MCF 10A (cell line): ENCODE results near the gene TRIM25. TPM values are rescaled to one million over a fixed set of nuclear protein-coding genes. Genes with fewer than 3 reads are reported as not detected.
A peak's percentile ranks its signal among the peaks of the same experiment; 100 is the strongest.

Experiments
- BruUV-seq: library from RNA; stranded (reverse); fragments of 400-500 nt; replicated peaks from 2 replicates; lab custom pipeline; 2021; lab: Mats Ljungman, UMichigan
- CTCF ChIA-PET: fragments of 300-600 bp; sonication (Branson Sonifier 250); formaldehyde crosslinking; extraction: SDS; loops from one replicate; lab custom pipeline; 2021; ENCODE audit warnings: antibody characterized with exemption, inconsistent platforms; lab: Yijun Ruan, JAX
- POLR2A ChIA-PET: fragments of 300-600, 350-650 bp; sonication (Branson Sonifier 250); formaldehyde crosslinking; extraction: SDS; loops from one replicate; lab custom pipeline; 2020; ENCODE audit warnings: antibody characterized with exemption, inconsistent platforms; lab: Yijun Ruan, JAX
- DNase-seq: peaks from one replicate; pipeline ENCODE4 v3.0.0-alpha.2; 2018; ENCODE audit not compliant: unreplicated experiment
- H3K27ac Mint-ChIP-seq: one replicate; pipeline ENCODE4 v1.8.0; 2022; ENCODE audit warnings: mild to moderate bottlenecking, low read depth, mixed read lengths; ENCODE audit not compliant: unreplicated experiment
- H3K27me3 Mint-ChIP-seq: one replicate; pipeline ENCODE4 v1.8.0; 2022; ENCODE audit warnings: mixed read lengths; ENCODE audit not compliant: insufficient read depth, unreplicated experiment
- H3K36me3 Mint-ChIP-seq: one replicate; pipeline ENCODE4 v1.8.0; 2022; ENCODE audit warnings: mild to moderate bottlenecking, moderate library complexity, mixed read lengths; ENCODE audit not compliant: insufficient read depth, unreplicated experiment
- H3K4me1 Mint-ChIP-seq: one replicate; pipeline ENCODE4 v1.8.0; 2022; ENCODE audit warnings: mixed read lengths; ENCODE audit not compliant: insufficient read depth, unreplicated experiment
- H3K4me3 Mint-ChIP-seq: one replicate; pipeline ENCODE4 v1.8.0; 2022; ENCODE audit warnings: mild to moderate bottlenecking, moderate library complexity, mixed read lengths; ENCODE audit not compliant: unreplicated experiment
- H3K9me3 Mint-ChIP-seq: one replicate; pipeline ENCODE4 v1.8.0; 2022; ENCODE audit warnings: mixed read lengths; ENCODE audit not compliant: unreplicated experiment
- intact Hi-C: fragments of 100-400 bp; cut with micrococcal nuclease; formaldehyde crosslinking; loops from 2 replicates; pipeline ENCODE4 v1.14.1; 2022
- total RNA-seq: library from RNA; stranded (reverse); gene quantifications from 2 replicates; pipeline ENCODE4 v1.2.3, GENCODE V29; 2022
- TF ChIP-seq, protein P1 (sequence below): fragments of 200-600 bp; IDR thresholded peaks from one replicate; pipeline ENCODE4 v1.8.0; 2022; ENCODE audit warnings: antibody characterized with exemption, mild to moderate bottlenecking; ENCODE audit not compliant: unreplicated experiment

Gene TRIM25
- total RNA-seq, 1 experiment from 2014 or later: 178 TPM

DNA sequence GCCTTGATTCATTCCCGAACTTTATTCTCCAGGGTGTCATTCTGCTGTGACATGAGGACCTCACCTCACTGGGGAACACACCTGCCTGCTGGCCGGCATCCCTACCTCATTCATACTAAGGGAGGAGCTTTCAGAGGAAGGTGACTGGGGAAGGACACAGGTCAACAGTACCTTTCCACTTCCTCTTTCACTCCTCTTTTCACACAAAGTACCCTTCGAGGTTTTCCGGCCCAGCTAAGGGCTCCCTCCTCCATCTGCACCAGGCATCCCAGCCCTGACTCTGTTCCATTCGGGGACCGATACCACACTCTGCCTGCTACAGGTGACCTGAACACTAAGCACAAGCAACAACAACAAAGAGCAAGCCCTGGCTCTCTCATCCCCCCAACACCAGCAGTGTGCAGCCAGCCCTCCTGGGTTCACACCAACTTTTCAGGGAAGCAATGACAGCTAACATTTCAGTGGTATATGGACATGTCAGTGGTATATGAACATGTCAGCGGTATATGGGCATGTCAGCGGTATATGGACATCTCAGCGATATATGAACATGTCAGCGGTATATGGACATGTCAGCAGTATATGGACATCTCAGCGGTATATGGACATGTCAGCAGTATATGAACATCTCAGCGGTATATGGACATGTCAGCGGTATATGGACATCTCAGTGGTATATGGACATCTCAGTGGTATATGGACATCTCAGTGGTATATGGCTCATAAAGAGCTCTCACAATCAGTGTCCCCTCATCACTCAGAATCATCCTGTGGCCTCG, 16.0 kb downstream of the TRIM25 start:
- POLR2A ChIA-PET: interaction anchor here (0.6 kb wide), 1 partner anchor 413 kb away, joined by 3 read pairs; no protein-coding TSS in a partner anchor
- no peak for DNase-seq
- H3K9me3 Mint-ChIP-seq: peaks cover under 1% of the 10 kb centered on the region
- no peak overlapping the region for H3K4me3 Mint-ChIP-seq
- H3K27me3 Mint-ChIP-seq: no peaks in the 10 kb centered on the region
- peaks cover 19% of the 10 kb centered on the region for H3K4me1 Mint-ChIP-seq
- intact Hi-C loops: no loop called here
- no TSS peak for BruUV-seq
- peak overlapping the region; percentile 21 for H3K27ac Mint-ChIP-seq
- TF ChIP-seq, protein P1, sequence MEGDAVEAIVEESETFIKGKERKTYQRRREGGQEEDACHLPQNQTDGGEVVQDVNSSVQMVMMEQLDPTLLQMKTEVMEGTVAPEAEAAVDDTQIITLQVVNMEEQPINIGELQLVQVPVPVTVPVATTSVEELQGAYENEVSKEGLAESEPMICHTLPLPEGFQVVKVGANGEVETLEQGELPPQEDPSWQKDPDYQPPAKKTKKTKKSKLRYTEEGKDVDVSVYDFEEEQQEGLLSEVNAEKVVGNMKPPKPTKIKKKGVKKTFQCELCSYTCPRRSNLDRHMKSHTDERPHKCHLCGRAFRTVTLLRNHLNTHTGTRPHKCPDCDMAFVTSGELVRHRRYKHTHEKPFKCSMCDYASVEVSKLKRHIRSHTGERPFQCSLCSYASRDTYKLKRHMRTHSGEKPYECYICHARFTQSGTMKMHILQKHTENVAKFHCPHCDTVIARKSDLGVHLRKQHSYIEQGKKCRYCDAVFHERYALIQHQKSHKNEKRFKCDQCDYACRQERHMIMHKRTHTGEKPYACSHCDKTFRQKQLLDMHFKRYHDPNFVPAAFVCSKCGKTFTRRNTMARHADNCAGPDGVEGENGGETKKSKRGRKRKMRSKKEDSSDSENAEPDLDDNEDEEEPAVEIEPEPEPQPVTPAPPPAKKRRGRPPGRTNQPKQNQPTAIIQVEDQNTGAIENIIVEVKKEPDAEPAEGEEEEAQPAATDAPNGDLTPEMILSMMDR: no peak
- CTCF ChIA-PET: interaction anchor here (0.9 kb wide), 1 partner anchor 79 kb away, joined by 3 read pairs; no protein-coding TSS in a partner anchor
- peaks cover 96% of the 10 kb centered on the region for H3K36me3 Mint-ChIP-seq

DNA sequence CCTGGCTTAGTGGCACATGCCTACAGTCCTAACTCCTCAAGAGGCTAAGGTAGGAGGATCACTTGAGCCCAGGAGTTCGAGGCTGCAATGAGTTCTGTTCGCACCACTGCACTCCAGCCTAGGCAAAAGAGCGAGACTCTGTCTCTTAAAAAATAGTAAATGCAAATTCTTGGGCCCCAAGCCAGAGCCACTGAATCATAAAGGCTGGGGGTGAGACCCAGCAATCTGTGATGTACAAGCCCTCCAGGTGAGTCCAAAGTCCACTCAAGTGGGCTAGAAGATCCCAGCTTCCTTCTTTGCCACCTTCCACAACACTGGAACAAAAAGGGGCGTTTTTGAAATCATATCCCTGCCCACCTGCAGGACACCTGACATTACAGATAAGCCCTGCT, 16.9 kb downstream of the TRIM25 start:
- DNase-seq: no peak
- intact Hi-C loops: no loop called here
- Mint-ChIP-seq H3K9me3 (peaks cover 9% of the 10 kb centered on the region), H3K4me3 (no peak overlapping the region), H3K4me1 (peaks cover 10% of the 10 kb centered on the region), H3K27ac (peak overlapping the region; percentile 21), H3K36me3 (peaks cover 98% of the 10 kb centered on the region), H3K27me3 (no peaks in the 10 kb centered on the region)
- TF ChIP-seq, protein P1: no peak
- BruUV-seq: no TSS peak
- POLR2A ChIA-PET: no interaction called here
- CTCF ChIA-PET: interaction anchor here (0.6 kb wide), 1 partner anchor 13 kb away, joined by 4 read pairs; no protein-coding TSS in a partner anchor

DNA sequence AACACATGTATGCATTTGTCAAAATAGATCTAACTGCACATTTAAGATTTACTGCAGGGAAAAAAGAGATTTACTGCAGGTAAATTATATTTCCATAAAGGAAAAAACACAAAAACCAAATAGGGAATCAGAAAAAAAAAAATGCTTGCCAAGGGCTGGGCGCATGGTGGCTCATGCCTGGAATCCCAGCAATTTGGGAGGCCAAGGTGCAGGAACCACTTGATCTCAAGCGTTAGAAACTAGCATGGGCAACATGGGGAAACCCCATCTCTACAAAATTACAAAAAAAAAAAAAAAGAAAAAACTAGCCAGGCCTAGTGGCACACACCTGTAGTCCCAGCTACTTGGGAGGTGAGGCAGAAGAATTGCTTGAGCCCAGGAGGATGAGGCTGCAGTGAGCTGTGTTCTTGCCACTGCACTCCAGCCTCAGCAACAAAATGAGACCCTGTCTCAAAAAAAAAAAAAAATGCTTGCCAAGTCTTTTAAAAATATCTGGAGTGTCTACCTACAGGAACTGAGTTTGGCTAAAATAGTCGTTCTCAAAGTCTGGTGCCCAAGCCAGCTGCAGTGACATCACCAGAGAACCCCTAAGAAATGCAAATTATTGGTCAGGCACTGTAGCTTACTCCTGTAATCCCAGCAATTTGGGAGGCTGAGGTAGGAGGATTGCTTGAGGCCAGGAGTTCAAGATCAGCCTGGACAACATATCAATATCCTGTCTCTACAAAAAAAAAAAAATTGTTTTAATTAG, 17.5 kb downstream of the TRIM25 start:
- POLR2A ChIA-PET: no interaction called here
- H3K4me1 Mint-ChIP-seq: peaks cover 9% of the 10 kb centered on the region

More for the DNA sequence above, 17.5 kb downstream of the TRIM25 start:
- Mint-ChIP-seq H3K36me3 (peaks cover 98% of the 10 kb centered on the region), H3K4me3 (no peak overlapping the region), H3K27me3 (no peaks in the 10 kb centered on the region), H3K27ac (no peak overlapping the region), H3K9me3 (peaks cover 10% of the 10 kb centered on the region)
- CTCF ChIA-PET: interaction anchor here (0.6 kb wide), 1 partner anchor 13 kb away, joined by 4 read pairs; no protein-coding TSS in a partner anchor
- DNase-seq: no peak
- TF ChIP-seq, protein P1: no peak
- intact Hi-C loops: no loop called here
- no TSS peak for BruUV-seq
